HTERT RPE-1 (cell line): ENCODE results near the gene ZNF582.

Experiments used
- in situ Hi-C: fragments of 300-500 bp; cut with MboI; formaldehyde crosslinking; loops from 4 replicates; pipeline ENCODE4 v1.14.3; 2020; ENCODE audit warnings: low sequenced_read_pairs

ZNF582 gene

GRCh38 chr19:56393119-56394012, at the start of gene ZNF582:
ZNF582 (minus strand) TSS chr19:56393534; CDS start chr19:56391752, 1,782 bp downstream.
- in situ Hi-C loops: no loop called here

GRCh38 chr19:56441206-56441792, 48.0 kb upstream of the ZNF582 start:
- in situ Hi-C loops: no loop called here

- in situ Hi-C loops: no loop called here
Measured at GRCh38 chr19:56423985-56424353, 30.6 kb upstream of the ZNF582 start.

DNA sequence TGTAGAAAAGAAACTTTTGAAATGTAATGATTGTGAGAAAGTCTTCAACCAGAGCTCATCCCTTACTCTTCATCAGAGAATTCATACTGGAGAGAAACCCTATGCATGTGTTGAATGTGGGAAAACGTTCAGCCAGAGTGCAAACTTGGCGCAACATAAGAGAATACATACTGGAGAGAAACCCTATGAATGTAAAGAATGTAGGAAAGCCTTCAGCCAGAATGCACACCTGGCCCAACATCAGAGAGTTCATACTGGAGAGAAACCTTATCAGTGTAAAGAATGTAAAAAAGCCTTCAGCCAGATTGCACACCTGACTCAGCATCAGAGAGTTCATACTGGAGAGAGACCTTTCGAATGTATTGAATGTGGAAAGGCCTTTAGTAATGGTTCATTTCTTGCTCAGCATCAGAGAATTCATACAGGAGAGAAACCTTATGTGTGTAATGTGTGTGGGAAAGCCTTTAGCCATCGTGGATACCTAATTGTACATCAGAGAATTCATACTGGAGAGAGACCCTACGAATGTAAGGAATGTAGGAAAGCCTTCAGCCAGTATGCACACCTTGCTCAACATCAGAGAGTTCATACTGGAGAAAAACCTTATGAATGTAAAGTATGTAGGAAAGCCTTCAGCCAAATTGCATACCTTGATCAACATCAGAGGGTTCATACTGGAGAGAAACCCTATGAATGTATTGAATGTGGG, 30.1 kb upstream of the ZNF582 start:
- in situ Hi-C loops: no loop called here

- in situ Hi-C loops: no loop called here
Measured at GRCh38 chr19:56405062-56405461, 11.7 kb upstream of the ZNF582 start.

DNA sequence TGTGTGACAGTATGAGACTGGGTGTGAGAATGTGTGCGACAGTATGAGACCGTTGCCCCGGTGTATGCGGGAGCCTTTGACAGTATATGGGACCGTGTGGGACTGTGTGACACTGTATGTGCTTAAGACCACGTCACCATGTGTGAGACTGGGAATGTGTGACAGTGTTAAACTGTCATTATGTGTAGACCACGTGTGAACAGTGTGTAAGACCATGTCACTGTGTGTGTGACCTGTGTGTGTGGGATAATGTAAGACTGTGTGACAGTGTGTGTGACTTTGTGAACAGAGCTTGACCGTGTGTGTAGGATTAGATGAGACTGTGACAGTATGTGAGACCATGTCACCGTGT, 11.3 kb upstream of the ZNF582 start:
- in situ Hi-C loops: no loop called here

- in situ Hi-C loops: no loop called here
Measured at GRCh38 chr19:56403764-56404704, 10.7 kb upstream of the ZNF582 start, which contains the start of gene ZNF583. ZNF583 (plus strand) TSS chr19:56404332; CDS start chr19:56407115, 2,783 bp downstream.

DNA sequence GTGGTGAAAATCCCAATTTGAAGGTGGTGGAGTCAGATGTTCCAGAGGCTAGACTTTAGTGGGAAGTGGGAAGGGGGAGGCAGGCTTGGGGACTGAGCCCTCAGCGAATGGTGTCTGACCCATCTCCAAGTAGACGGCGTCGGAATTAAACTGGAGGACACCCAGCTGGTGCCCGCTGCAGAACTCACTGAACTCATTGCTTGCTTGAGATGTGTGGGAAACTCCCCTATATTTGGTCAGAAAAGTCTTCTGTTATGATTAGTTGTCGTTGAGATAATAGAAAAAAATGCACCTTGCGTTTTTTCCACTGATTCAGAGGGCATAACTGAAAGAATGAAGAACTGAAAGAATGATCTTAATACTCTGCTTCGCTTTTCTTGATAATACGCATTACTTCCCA, 9.9 kb upstream of the ZNF582 start:
- in situ Hi-C loops: no loop called here

DNA sequence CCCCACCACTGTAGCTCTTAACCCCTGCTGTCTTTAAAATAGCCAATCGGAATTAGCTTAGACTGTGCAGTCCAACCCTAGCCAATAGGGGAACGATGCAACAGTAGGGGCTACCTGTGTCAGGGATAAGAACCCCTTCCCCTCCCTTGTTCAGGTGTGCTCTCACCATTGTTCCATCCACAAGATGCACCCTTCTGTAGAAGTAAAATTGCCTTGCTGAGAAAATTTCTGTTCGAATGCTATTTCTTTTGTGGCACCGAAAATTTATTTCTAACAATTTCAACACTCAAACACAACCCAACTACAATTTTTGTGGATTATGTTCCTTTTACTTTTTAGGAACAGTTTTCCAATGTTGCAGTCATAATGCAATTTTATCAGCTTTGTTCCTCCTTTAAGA, 7.2 kb upstream of the ZNF582 start:
- in situ Hi-C loops: no loop called here

GRCh38 chr19:56398809-56399208, 5.5 kb upstream of the ZNF582 start:
- in situ Hi-C loops: no loop called here

- in situ Hi-C loops: no loop called here
Measured at GRCh38 chr19:56383826-56384605, 9.3 kb downstream of the ZNF582 start.

- in situ Hi-C loops: no loop called here
Measured at GRCh38 chr19:56377105-56377924, 16.0 kb downstream of the ZNF582 start.

DNA sequence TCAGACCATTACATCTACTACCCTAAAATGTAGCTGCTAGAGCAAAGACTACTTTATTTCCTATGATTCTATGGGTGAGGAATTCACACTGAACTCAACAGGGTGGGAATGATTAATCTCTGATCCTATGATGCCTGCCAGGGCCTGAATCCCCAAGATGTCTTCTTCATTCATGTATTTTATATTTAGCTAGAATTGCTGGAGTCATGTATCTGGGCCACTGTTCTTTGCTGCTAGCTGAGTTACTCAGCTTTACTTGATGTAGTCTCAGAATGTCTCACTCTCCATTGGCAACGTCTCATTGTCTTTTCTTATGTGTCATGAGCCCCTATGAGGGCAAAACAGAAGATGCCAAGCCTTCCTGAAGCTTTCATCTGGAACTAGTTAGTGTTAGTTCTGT, 21.1 kb downstream of the ZNF582 start:
- in situ Hi-C loops: no loop called here

- in situ Hi-C loops: no loop called here
Measured at GRCh38 chr19:56369886-56370676, 23.3 kb downstream of the ZNF582 start.

DNA sequence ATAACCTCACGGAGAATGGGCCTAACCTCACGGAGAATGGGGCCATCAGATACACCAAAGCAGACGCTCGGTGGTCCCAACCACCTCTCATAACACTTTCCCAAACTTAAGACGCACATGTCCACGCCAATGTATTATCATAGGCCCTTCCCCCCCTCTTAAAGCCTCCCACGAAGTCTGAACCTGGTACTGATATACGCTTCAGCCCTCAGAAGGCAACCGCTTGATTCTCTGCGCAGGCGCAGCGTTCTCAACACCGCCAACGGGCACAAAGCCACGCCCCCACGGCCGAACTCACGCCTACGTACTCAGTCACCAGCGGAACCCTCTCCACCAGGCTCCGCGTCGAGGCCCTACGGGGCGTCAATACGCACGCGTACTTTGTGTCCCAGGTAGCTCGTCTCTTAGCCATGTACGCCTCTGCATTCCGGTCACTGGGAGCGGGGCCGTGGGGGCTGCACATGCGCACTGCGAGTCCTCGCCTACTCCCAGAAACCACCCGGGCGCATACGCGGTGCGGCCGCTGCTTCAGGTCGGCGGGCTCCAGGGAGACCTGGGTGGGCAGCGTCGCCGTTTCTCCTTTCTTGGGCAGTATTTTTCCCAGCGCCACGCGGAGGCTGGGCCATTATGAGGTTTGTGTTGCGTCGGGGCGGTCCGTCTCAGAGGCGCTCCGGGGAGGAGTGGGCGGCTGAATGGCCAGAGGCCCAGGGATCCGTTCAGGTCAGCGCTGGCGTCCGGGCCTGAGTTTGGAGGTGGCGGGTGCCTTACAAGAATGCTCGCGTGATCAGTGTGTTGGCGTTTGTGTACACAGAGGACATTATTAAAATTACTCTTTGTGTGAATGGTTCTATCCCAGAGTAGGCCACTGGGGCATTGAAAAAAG, 25.3 kb downstream of the ZNF582 start:
- in situ Hi-C loops: no loop called here

GRCh38 chr19:56360841-56361240, 32.5 kb downstream of the ZNF582 start:
- in situ Hi-C loops: no loop called here

DNA sequence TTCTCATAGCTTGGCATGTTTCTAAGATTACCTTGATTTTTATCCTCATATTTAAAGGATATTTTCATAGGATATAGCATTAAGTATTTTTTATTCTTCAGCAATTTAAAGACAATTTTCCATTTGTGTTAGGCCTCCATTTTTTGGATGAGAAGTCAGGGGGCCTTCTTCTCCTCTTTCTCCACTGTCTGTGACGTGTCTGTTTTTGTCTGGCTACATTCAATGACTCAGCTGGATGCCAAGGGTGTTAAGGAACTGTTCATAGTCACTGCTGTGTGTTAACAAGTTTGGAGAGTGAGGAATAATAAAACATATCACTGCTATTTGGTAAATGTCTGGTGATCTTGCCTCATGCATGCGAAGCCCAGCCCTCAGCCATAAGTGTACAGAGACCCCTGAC, 36.4 kb downstream of the ZNF582 start:
- in situ Hi-C loops: no loop called here
